CD8-positive, alpha-beta memory T cell (primary cell): Measurements from ENCODE around the gene PRCD. TPM values are rescaled to one million over a fixed set of nuclear protein-coding genes. Genes with fewer than 3 reads are reported as not detected.

Experiments used
- CTCF ChIA-PET: fragments of 350-600 bp; sonication (Branson Sonifier 250); formaldehyde crosslinking; loops from one replicate; lab custom pipeline; 2021; ENCODE audit warnings: antibody characterized with exemption; lab: Charles Lee
- POLR2A ChIA-PET: fragments of 350-600 bp; sonication (Branson Sonifier 250); formaldehyde crosslinking; loops from one replicate; lab custom pipeline; 2021; ENCODE audit warnings: antibody characterized with exemption; lab: Charles Lee
- DNase-seq, 5 donors: peaks; one replicate each; pipeline versions ENCODE4 v3.0.0 to v3.0.0-alpha.2; 2020 to 2022; ENCODE audit warnings: mixed read lengths in 1 of 5
- H3K27ac ChIP-seq: one replicate; pipeline ENCODE4 v1.7.0; 2013; ENCODE audit warnings: low read depth, mild to moderate bottlenecking, low read length, moderate library complexity
- H3K27me3 ChIP-seq: 2 replicates; pipeline ENCODE4 v1.7.0; 2013; ENCODE audit warnings: low read length, mild to moderate bottlenecking; ENCODE audit not compliant: insufficient read depth, poor library complexity, severe bottlenecking
- H3K36me3 ChIP-seq: 2 replicates; pipeline ENCODE4 v1.7.0; 2013; ENCODE audit warnings: mild to moderate bottlenecking, low read length, moderate library complexity; ENCODE audit not compliant: insufficient read depth
- H3K4me1 ChIP-seq: 2 replicates; pipeline ENCODE4 v1.7.0; 2013; ENCODE audit warnings: mild to moderate bottlenecking, low read length, moderate library complexity; ENCODE audit not compliant: insufficient read depth
- H3K4me3 ChIP-seq: 2 replicates; pipeline ENCODE4 v1.7.0; 2013; ENCODE audit warnings: mild to moderate bottlenecking, low read length
- H3K9me3 ChIP-seq: 2 replicates; pipeline ENCODE4 v1.7.0; 2013; ENCODE audit warnings: mild to moderate bottlenecking, low read length
- H3K27ac Mint-ChIP-seq, 8 donors: one replicate each; pipeline ENCODE4 v1.8.0; 2020 to 2021; ENCODE audit warnings: mixed read lengths in 8 of 8, mild to moderate bottlenecking in 6 of 8, inconsistent platforms in 3 of 8, moderate library complexity in 3 of 8
- H3K27me3 Mint-ChIP-seq, 2 donors: one replicate each; pipeline ENCODE4 v1.8.0; 2020 to 2021; ENCODE audit warnings: mixed read lengths in 2 of 2, mild to moderate bottlenecking in 1 of 2, moderate library complexity in 1 of 2
- H3K36me3 Mint-ChIP-seq, 3 donors: one replicate each; pipeline ENCODE4 v1.8.0; 2020 to 2021; ENCODE audit warnings: mixed read lengths in 3 of 3, inconsistent platforms in 1 of 3, mild to moderate bottlenecking in 1 of 3
- H3K4me1 Mint-ChIP-seq, 3 donors: one replicate each; pipeline ENCODE4 v1.8.0; 2020 to 2021; ENCODE audit warnings: mixed read lengths in 3 of 3, inconsistent platforms in 1 of 3, mild to moderate bottlenecking in 1 of 3
- H3K4me3 Mint-ChIP-seq, 7 donors: one replicate each; pipeline ENCODE4 v1.8.0; 2020 to 2021; ENCODE audit warnings: mixed read lengths in 7 of 7, mild to moderate bottlenecking in 6 of 7, moderate library complexity in 4 of 7, inconsistent platforms in 2 of 7
- H3K9me3 Mint-ChIP-seq, 5 donors: one replicate each; pipeline ENCODE4 v1.8.0; 2020 to 2022; ENCODE audit warnings: mixed read lengths in 5 of 5, mild to moderate bottlenecking in 3 of 5, moderate library complexity in 2 of 5, inconsistent platforms in 1 of 5
- polyA plus RNA-seq: library from polyadenylated mRNA; unstranded; fragments of 300-500 nt; fragmentation: Illumina TruSeq; gene quantifications from one replicate; pipeline ENCODE4 v1.2.3, GENCODE V29; 2021
- total RNA-seq, 2 experiments: library from RNA; stranded (reverse); gene quantifications; one replicate each; pipeline ENCODE4 v1.2.3, GENCODE V29; 2021

The PRCD gene
- total and polyA plus RNA-seq, 3 experiments from 2014 or later = 0.38 to 1.2 (median 0.53) TPM

- H3K4me1 Mint-ChIP-seq = peaks cover 67 to 93% (median 73%) of the 10 kb centered on the region in 3 donors
- CTCF ChIA-PET = no interaction called here
- no peaks in the 10 kb centered on the region for H3K27me3 ChIP-seq
- POLR2A ChIA-PET = no interaction called here
- no peaks in the 10 kb centered on the region for H3K36me3 ChIP-seq
- DNase-seq = no peak
- peak overlapping the region in 2 of 7 donors; percentile 60 to 80 for H3K4me3 Mint-ChIP-seq
- H3K36me3 Mint-ChIP-seq = peaks cover 0 to 28% (median 4%) of the 10 kb centered on the region in 3 donors
- peak overlapping the region; percentile 29 to 99 (median 81) for H3K27ac Mint-ChIP-seq
- H3K27me3 Mint-ChIP-seq = no peaks in the 10 kb centered on the region
- no peak overlapping the region for H3K4me3 ChIP-seq
- H3K9me3 ChIP-seq = no peaks in the 10 kb centered on the region
- H3K4me1 ChIP-seq = peaks cover 68% of the 10 kb centered on the region
- peaks cover 0 to 2% (median 0%) of the 10 kb centered on the region in 5 donors for H3K9me3 Mint-ChIP-seq
- H3K27ac ChIP-seq = no peak overlapping the region
Observed at GRCh38 chr17:76495663-76496400, 44.0 kb upstream of the PRCD start.

GRCh38 chr17:76496464-76496863, 43.4 kb upstream of the PRCD start:
- no peak for DNase-seq
- peaks cover 67 to 89% (median 73%) of the 10 kb centered on the region in 3 donors for H3K4me1 Mint-ChIP-seq
- ChIA-PET POLR2A (no interaction called here), CTCF (interaction anchor here (1.5 kb wide), 1 partner anchor 27 kb away, joined by 4 read pairs; no protein-coding TSS in a partner anchor)
- peaks cover 68% of the 10 kb centered on the region for H3K4me1 ChIP-seq
- no peaks in the 10 kb centered on the region for H3K36me3 ChIP-seq
- H3K27ac Mint-ChIP-seq = peak overlapping the region in 7 of 8 donors; percentile 29 to 96 (median 84)
- no peak overlapping the region for H3K27ac ChIP-seq
- H3K4me3 ChIP-seq = no peak overlapping the region
- no peaks in the 10 kb centered on the region for H3K27me3 Mint-ChIP-seq
- peak overlapping the region in 5 of 7 donors; percentile 12 to 80 (median 41) for H3K4me3 Mint-ChIP-seq
- H3K36me3 Mint-ChIP-seq = peaks cover 0 to 28% (median 4%) of the 10 kb centered on the region in 3 donors
- H3K9me3 ChIP-seq = no peaks in the 10 kb centered on the region
- H3K27me3 ChIP-seq = no peaks in the 10 kb centered on the region
- H3K9me3 Mint-ChIP-seq = peaks cover 0 to 2% (median 0%) of the 10 kb centered on the region in 5 donors

GRCh38 chr17:76497699-76497978, 42.2 kb upstream of the PRCD start:
- Histone ChIP-seq H3K36me3 (no peaks in the 10 kb centered on the region), H3K4me1 (peaks cover 68% of the 10 kb centered on the region), H3K27me3 (no peaks in the 10 kb centered on the region), H3K4me3 (no peak overlapping the region), H3K27ac (no peak overlapping the region), H3K9me3 (no peaks in the 10 kb centered on the region)
- CTCF ChIA-PET = interaction anchor here (1.1 to 3.7 kb wide), 4 partner anchors 8 to 89 kb away, joined by 4 to 17 read pairs (median 6); partner anchors contain the start of gene AANAT
- Mint-ChIP-seq H3K9me3 (peaks cover 0 to 2% (median 0%) of the 10 kb centered on the region in 5 donors), H3K27ac (peak overlapping the region in 6 of 8 donors; percentile 81 to 96 (median 88)), H3K36me3 (peaks cover 0 to 28% (median 4%) of the 10 kb centered on the region in 3 donors), H3K4me3 (peak overlapping the region in 5 of 7 donors; percentile 52 to 96 (median 81)), H3K4me1 (peaks cover 60 to 89% (median 66%) of the 10 kb centered on the region in 3 donors), H3K27me3 (no peaks in the 10 kb centered on the region)
- POLR2A ChIA-PET = no interaction called here
- DNase-seq = no peak

GRCh38 chr17:76497979-76498875, 41.6 kb upstream of the PRCD start:
- Histone ChIP-seq H3K9me3 (no peaks in the 10 kb centered on the region), H3K4me3 (no peak overlapping the region), H3K4me1 (peaks cover 63% of the 10 kb centered on the region), H3K27me3 (no peaks in the 10 kb centered on the region), H3K27ac (no peak overlapping the region), H3K36me3 (no peaks in the 10 kb centered on the region)
- ChIA-PET POLR2A (interaction anchor here (0.5 to 0.7 kb wide), 4 partner anchors 9 to 1349 kb away, joined by 3 to 7 read pairs (median 3); partner anchors contain the start of gene AANAT), CTCF (interaction anchor here (0.9 to 3.7 kb wide), 4 partner anchors 9 to 90 kb away, joined by 3 to 17 read pairs (median 6); partner anchors contain the start of gene AANAT)
- peak overlapping the region; percentile 87 to 98 (median 91) for H3K4me3 Mint-ChIP-seq
- H3K27ac Mint-ChIP-seq = peak overlapping the region; percentile 59 to 99 (median 96)
- H3K9me3 Mint-ChIP-seq = peaks cover 0 to 2% (median 0%) of the 10 kb centered on the region in 5 donors
- DNase-seq = peak in 1 of 5 donors; percentile 5
- peaks cover 54 to 86% (median 60%) of the 10 kb centered on the region in 3 donors for H3K4me1 Mint-ChIP-seq
- H3K36me3 Mint-ChIP-seq = peaks cover 0 to 28% (median 4%) of the 10 kb centered on the region in 3 donors
- no peaks in the 10 kb centered on the region for H3K27me3 Mint-ChIP-seq

GRCh38 chr17:76498876-76499251, 41.0 kb upstream of the PRCD start:
- ChIA-PET POLR2A (interaction anchor here (0.6 to 1.0 kb wide), 4 partner anchors 8 to 1348 kb away, joined by 3 to 7 read pairs (median 3); partner anchors contain the start of gene AANAT), CTCF (interaction anchor here (0.9 to 3.7 kb wide), 4 partner anchors 9 to 32 kb away, joined by 3 to 17 read pairs (median 6); partner anchors contain the start of gene AANAT)
- Histone ChIP-seq H3K4me1 (peaks cover 57% of the 10 kb centered on the region), H3K9me3 (no peaks in the 10 kb centered on the region), H3K4me3 (no peak overlapping the region), H3K27me3 (no peaks in the 10 kb centered on the region), H3K36me3 (no peaks in the 10 kb centered on the region), H3K27ac (peak overlapping the region; percentile 1)
- Mint-ChIP-seq H3K27ac (peak overlapping the region; percentile 59 to 99 (median 96)), H3K4me1 (peaks cover 48 to 80% (median 54%) of the 10 kb centered on the region in 3 donors), H3K36me3 (peaks cover 0 to 28% (median 4%) of the 10 kb centered on the region in 3 donors), H3K27me3 (no peaks in the 10 kb centered on the region), H3K9me3 (peaks cover 0 to under 1% (median 0%) of the 10 kb centered on the region in 5 donors), H3K4me3 (peak overlapping the region; percentile 87 to 98 (median 91))
- DNase-seq = peak in 1 of 5 donors; percentile 33

- H3K27ac ChIP-seq = peak overlapping the region; percentile 1
- H3K9me3 ChIP-seq = no peaks in the 10 kb centered on the region
- no peaks in the 10 kb centered on the region for H3K27me3 ChIP-seq
- ChIA-PET POLR2A (interaction anchor here (0.6 to 1.0 kb wide), 3 partner anchors 146 to 1348 kb away, joined by 3 to 7 read pairs (median 5); no protein-coding TSS in a partner anchor), CTCF (interaction anchor here (0.9 to 3.7 kb wide), 6 partner anchors 9 to 114 kb away, joined by 3 to 17 read pairs (median 4); partner anchors contain the start of gene AANAT)
- no peak for DNase-seq
- Mint-ChIP-seq H3K9me3 (no peaks in the 10 kb centered on the region), H3K27me3 (no peaks in the 10 kb centered on the region), H3K36me3 (peaks cover 0 to 28% (median 4%) of the 10 kb centered on the region in 3 donors), H3K4me3 (peak overlapping the region; percentile 87 to 98 (median 91)), H3K4me1 (peaks cover 45 to 78% (median 53%) of the 10 kb centered on the region in 3 donors), H3K27ac (peak overlapping the region; percentile 59 to 99 (median 96))
- peaks cover 53% of the 10 kb centered on the region for H3K4me1 ChIP-seq
- no peak overlapping the region for H3K4me3 ChIP-seq
- H3K36me3 ChIP-seq = no peaks in the 10 kb centered on the region
Observed at GRCh38 chr17:76499267-76499667, 40.6 kb upstream of the PRCD start.

GRCh38 chr17:76500074-76500746, 39.6 kb upstream of the PRCD start:
- ChIA-PET POLR2A (no interaction called here), CTCF (interaction anchor here (0.9 to 3.7 kb wide), 5 partner anchors 9 to 115 kb away, joined by 3 to 17 read pairs (median 5); partner anchors contain the start of gene AANAT)
- Histone ChIP-seq H3K9me3 (no peaks in the 10 kb centered on the region), H3K27me3 (no peaks in the 10 kb centered on the region), H3K27ac (peak overlapping the region; percentile 65), H3K36me3 (no peaks in the 10 kb centered on the region), H3K4me1 (peaks cover 52% of the 10 kb centered on the region), H3K4me3 (peak overlapping the region; percentile 85)
- peak overlapping the region; percentile 76 to 99 (median 96) for H3K27ac Mint-ChIP-seq
- H3K4me3 Mint-ChIP-seq = peak overlapping the region; percentile 87 to 98 (median 91)
- H3K36me3 Mint-ChIP-seq = peaks cover 0 to 27% (median 4%) of the 10 kb centered on the region in 3 donors
- no peaks in the 10 kb centered on the region for H3K27me3 Mint-ChIP-seq
- DNase-seq = no peak
- no peaks in the 10 kb centered on the region for H3K9me3 Mint-ChIP-seq
- H3K4me1 Mint-ChIP-seq = peaks cover 45 to 71% (median 49%) of the 10 kb centered on the region in 3 donors
